GM12801 (cell line): Measurements from ENCODE around the gene NOX1.

Source experiments
- TF ChIP-seq, protein P1 (sequence below): IDR thresholded peaks from one replicate; pipeline ENCODE4 v1.5.1; 2011; ENCODE audit warnings: control low read depth; ENCODE audit not compliant: insufficient read length; ENCODE audit errors: extremely low read depth

The NOX1 gene

DNA sequence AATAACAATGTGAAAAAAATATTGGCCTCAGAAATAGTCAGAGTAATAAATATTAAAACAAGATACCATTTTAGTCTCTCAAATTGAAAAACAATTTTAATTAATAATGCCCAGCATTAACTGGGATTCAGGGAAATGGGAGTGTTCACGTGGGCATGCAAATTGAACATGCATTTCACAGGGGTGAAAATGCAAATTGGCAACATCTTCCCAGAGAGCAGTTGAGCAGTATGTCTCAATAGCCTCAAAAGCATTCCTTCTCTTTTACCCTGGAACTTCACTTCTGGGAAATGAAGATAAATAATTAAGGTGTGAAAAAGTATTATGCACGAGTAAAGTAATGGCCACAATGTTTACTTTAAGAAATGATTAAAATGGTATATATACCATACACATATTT lies 21.3 kb downstream of the NOX1 start:
- TF ChIP-seq, protein P1, sequence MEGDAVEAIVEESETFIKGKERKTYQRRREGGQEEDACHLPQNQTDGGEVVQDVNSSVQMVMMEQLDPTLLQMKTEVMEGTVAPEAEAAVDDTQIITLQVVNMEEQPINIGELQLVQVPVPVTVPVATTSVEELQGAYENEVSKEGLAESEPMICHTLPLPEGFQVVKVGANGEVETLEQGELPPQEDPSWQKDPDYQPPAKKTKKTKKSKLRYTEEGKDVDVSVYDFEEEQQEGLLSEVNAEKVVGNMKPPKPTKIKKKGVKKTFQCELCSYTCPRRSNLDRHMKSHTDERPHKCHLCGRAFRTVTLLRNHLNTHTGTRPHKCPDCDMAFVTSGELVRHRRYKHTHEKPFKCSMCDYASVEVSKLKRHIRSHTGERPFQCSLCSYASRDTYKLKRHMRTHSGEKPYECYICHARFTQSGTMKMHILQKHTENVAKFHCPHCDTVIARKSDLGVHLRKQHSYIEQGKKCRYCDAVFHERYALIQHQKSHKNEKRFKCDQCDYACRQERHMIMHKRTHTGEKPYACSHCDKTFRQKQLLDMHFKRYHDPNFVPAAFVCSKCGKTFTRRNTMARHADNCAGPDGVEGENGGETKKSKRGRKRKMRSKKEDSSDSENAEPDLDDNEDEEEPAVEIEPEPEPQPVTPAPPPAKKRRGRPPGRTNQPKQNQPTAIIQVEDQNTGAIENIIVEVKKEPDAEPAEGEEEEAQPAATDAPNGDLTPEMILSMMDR: no peak

DNA sequence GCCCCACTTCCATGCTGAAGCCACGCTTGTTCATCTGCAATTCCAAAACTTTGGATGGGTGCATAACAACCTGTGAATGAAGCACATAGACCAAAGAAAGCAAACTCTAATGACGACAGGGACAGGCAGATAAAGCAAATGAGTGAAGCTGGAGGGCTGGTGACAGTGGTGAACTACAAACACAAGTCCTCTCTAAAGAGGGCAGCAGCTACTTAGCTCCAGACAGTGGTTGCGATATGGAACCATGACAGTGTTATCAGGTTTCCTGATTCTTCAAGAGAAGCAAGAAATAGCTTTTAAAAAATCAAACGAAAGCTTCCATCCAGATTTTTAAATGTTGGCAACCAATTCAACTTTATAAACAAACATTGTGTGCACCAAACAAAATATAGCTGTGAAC lies 23.8 kb downstream of the NOX1 start:
- TF ChIP-seq, protein P1: no peak

DNA sequence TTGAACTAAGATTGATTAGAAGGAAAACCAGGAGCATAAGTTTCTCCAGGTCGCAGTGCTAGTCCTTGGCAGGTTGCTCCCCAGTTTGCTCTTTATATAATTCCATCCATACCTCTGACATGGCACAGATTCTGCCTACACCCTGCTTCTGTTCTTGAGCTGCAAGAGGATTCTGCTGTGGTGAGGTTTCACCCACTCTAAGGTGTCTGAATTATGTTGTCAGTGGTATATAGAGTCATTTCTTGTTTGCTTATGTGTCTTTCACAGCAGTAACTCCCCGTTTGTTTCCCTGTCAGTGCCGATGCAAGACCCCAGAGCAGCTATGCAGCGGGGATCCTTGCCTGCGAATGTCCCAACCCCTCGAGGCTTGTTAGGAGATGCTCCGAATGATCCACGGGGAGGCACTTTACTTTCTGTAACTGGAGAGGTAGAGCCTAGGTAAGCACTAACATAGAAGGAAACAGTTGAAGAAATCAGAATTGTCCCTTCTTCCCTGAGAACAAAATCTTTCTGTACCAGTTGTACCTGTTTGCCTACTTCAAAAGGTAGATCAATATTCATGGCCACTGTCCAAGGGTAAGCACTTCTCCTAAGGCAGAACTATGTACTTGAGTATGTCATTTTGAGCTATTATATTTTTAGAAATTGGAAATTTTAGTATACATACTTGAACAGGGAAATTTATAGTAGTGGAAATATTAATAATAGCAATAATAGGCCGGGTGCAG lies 42.8 kb downstream of the NOX1 start:
- TF ChIP-seq, protein P1: no peak

DNA sequence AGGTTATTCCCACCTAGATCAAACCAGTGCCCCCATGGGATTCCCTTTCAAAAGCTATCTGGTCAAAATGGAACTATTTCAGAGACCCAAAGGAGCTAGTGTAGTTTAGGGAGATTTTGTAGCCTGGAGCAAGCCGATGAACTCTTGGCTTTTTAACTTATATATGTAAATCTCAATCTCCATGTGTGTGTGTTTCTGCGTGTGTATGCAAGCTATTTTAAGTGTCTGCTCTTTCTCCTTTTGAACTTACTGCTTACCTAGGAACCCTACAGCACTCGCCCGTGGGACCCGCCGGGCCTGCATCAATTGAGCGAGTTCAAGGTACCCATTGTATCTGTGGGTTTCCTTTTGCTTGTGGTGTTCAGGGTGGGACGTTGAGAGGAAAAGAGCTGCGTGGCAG lies 43.6 kb downstream of the NOX1 start:
- TF ChIP-seq, protein P1: no peak

DNA sequence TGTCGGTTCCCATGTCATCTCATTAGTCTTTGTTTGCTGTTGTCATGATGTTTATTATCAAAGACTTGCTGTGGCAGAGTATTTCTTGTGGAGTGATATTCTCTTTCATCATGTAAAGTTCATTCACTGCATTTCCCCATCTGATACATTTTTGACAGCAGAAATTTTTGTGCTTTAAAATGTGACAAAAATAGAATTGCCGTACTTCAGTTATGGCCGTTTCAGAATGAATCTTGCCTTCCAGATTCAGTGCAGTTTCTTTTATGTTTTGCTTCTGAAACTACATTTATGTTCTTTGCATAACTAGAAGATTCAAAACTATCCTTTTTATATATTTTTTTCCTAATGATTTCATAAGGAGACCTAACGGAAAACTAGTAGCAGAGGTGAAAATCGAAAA lies 44.0 kb downstream of the NOX1 start:
- TF ChIP-seq, protein P1: no peak

DNA sequence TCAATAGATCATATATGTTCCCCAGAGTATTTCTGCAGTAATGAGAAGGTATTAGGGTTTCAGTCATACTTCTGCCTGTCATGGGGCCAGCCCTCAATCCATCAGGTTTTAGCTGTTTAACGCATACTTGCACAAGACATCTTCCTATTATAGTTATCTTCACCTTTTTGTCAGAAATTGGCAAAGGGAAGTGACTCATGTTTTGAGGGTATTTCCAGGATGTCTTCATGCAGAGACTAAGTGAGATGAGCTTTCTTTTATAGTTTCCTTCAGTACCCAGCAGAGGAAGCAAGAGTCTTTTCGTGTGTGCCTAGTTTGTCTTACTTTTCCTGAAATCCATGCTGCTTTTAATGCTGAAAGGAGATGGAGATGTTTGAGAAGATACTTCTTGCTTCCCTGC lies 44.4 kb downstream of the NOX1 start:
- TF ChIP-seq, protein P1: no peak

DNA sequence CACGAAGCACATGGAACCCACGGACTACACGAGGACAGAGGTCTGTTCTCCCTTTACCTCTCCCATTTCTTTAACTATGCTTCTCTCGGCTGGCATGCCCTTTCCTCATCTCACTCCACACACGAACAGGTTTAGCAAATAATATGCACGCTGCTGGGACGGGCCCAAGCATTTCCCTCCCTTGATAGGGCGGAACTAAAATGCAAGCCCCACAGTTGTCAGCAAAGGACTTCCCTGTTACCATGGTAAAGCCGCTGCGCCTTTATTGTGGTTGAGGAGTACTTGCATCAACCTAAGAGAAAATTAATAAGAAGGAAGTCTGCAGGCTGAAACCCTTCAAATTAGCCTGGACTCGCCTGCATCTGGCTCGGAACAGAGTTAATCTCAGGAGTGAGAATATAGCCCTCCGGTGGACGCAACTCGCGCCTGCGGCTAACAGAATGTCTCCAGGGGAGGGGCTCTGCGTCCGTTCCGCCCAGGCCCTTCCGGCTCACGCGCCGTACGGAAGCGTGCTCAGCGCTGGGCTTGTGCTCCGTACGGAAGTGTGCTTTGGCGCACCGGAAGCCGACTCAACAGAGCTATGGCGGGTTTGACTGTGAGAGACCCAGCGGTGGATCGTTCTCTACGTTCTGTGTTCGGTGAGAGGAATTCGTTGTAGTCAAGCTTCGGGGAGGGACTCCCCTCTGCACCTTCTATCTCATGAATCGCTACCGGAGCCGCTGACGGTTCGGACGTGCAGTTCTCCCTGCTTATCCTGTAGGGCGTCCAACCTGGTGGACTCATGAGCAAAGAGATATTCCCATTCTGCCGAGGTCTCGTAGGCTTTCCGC lies 54.1 kb downstream of the NOX1 start, which contains the start of gene CSTF2:
TSS of gene CSTF2 (plus strand) at position 555 of the 830 bp plus-strand sequence. CDS start at position 581, 26 bp downstream.
- TF ChIP-seq, protein P1: no peak
